ENCODE data around the gene HTRA3. TPM values are rescaled to one million over a fixed set of nuclear protein-coding genes. Genes with fewer than 3 reads are reported as not detected.

The HTRA3 gene
- total RNA-seq, 1 donor from 2014 or later = 0.16 TPM

DNA sequence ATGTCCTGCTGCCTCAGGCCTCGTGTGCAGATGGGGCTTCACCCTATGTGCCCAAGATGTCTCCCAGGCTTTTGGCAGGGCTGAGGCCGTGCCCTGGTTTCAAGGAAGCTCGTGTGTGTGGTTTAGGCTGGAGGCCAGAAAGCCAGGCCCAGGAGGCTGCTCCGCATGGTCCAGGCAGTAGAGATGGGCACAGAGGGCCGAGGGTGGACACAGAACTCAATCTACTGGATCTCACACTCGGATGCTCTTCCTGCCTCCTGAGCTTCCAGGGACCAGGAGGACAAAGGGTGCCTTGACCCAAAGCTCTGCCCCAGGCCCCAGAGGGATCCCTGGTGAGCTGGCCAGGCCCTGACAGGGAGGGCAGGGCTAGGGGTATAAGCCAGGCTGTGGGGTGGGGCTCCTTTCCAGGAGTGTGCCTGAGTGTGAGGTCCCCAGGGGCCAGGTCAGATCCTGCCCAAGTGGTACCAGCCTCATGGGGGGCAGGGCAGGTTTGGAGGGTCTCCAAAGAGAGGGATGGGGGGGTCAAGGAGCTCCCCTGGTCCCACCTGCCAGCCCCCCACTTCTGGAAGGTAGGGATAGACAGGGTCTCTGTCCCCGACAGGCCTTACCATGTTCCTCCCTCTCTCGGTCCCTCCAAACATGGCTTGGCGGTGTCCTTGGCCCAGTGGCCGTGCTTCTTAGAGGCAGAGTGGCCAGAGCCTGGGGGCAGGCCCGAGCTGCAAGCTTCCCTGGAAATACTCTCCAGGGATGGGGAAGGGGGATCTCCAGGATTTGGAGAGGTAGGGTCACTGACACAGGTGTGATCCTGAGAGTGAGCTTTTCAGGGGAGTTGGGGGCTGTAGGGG lies 23.8 kb downstream of the HTRA3 start:
- no peak overlapping the region for H3K27ac Mint-ChIP-seq (ENCODE audit: unreplicated experiment)
- no peak overlapping the region for H3K4me3 Mint-ChIP-seq (ENCODE audit: unreplicated experiment)
- H3K27me3 Mint-ChIP-seq (ENCODE audit: unreplicated experiment) = peaks cover 4% of the 10 kb centered on the region
- no peak for DNase-seq (ENCODE audit: extremely low spot score, unreplicated experiment)
- no peaks in the 10 kb centered on the region for H3K4me1 Mint-ChIP-seq (ENCODE audit: unreplicated experiment)
- TF ChIP-seq, protein P1, sequence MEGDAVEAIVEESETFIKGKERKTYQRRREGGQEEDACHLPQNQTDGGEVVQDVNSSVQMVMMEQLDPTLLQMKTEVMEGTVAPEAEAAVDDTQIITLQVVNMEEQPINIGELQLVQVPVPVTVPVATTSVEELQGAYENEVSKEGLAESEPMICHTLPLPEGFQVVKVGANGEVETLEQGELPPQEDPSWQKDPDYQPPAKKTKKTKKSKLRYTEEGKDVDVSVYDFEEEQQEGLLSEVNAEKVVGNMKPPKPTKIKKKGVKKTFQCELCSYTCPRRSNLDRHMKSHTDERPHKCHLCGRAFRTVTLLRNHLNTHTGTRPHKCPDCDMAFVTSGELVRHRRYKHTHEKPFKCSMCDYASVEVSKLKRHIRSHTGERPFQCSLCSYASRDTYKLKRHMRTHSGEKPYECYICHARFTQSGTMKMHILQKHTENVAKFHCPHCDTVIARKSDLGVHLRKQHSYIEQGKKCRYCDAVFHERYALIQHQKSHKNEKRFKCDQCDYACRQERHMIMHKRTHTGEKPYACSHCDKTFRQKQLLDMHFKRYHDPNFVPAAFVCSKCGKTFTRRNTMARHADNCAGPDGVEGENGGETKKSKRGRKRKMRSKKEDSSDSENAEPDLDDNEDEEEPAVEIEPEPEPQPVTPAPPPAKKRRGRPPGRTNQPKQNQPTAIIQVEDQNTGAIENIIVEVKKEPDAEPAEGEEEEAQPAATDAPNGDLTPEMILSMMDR (IDR thresholded peaks at IDR 0.05) = no peak
- H3K36me3 Mint-ChIP-seq (ENCODE audit: unreplicated experiment) = no peaks in the 10 kb centered on the region
- no peaks in the 10 kb centered on the region for H3K9me3 Mint-ChIP-seq (ENCODE audit: unreplicated experiment)

DNA sequence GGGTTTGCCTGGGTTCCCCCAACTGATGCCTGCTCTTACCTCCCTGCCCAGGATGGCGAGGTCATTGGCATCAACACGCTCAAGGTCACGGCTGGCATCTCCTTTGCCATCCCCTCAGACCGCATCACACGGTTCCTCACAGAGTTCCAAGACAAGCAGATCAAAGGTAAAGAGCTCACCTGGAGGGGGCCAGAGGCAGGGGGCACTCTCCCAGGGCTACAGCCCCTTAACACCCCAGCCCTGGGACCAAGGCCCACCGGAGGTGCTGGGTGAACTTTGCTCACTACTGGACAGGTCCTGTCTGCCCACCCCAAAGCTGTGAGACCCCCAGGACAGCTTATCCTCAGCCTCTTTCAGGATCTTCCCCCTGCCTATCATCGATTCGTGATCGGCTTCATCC lies 24.5 kb downstream of the HTRA3 start:
- Mint-ChIP-seq H3K27me3 (ENCODE audit: unreplicated experiment) (peaks cover 5% of the 10 kb centered on the region), H3K4me1 (ENCODE audit: unreplicated experiment) (no peaks in the 10 kb centered on the region)

GRCh38 chr4:8294775-8295174 lies 25.2 kb downstream of the HTRA3 start:
- Mint-ChIP-seq H3K27me3 (ENCODE audit: unreplicated experiment) (peaks cover 11% of the 10 kb centered on the region), H3K9me3 (ENCODE audit: unreplicated experiment) (peaks cover 5% of the 10 kb centered on the region), H3K4me3 (ENCODE audit: unreplicated experiment) (no peak overlapping the region), H3K36me3 (ENCODE audit: unreplicated experiment) (peaks cover 1% of the 10 kb centered on the region), H3K27ac (ENCODE audit: unreplicated experiment) (no peak overlapping the region), H3K4me1 (ENCODE audit: unreplicated experiment) (no peaks in the 10 kb centered on the region)
- DNase-seq (ENCODE audit: extremely low spot score, unreplicated experiment) = no peak
- TF ChIP-seq, protein P1 (IDR thresholded peaks at IDR 0.05) = no peak

More for the DNA sequence above, 24.5 kb downstream of the HTRA3 start:
- Mint-ChIP-seq H3K9me3 (ENCODE audit: unreplicated experiment) (no peaks in the 10 kb centered on the region), H3K27ac (ENCODE audit: unreplicated experiment) (no peak overlapping the region), H3K36me3 (ENCODE audit: unreplicated experiment) (peaks cover 1% of the 10 kb centered on the region), H3K4me3 (ENCODE audit: unreplicated experiment) (no peak overlapping the region)
- no peak for DNase-seq (ENCODE audit: extremely low spot score, unreplicated experiment)
- TF ChIP-seq, protein P1 (IDR thresholded peaks at IDR 0.05) = no peak

DNA sequence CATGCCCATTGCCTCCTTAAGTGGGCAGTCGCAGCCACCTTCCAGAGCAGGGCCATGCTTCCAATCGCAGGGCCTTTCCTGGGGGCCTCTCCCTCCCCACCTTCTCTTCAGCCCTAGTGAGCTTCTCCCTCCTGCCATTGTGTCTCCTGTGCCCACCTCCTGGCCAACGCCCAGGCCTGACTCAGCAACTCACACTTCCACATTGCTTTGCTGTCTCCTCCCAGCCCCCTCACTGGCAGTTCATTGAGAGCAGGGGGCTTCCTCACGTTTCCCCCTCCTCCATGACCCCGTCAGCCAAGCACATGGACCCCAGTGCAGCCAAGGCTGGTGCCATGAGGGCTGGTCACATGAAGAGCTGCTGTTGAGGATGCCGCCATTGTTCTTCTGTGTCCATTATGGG lies 25.9 kb downstream of the HTRA3 start:
- no peak overlapping the region for H3K4me3 Mint-ChIP-seq (ENCODE audit: unreplicated experiment)
- TF ChIP-seq, protein P1 (IDR thresholded peaks at IDR 0.05) = no peak
- peaks cover 4% of the 10 kb centered on the region for H3K36me3 Mint-ChIP-seq (ENCODE audit: unreplicated experiment)
- H3K27me3 Mint-ChIP-seq (ENCODE audit: unreplicated experiment) = peaks cover 16% of the 10 kb centered on the region
- no peak for DNase-seq (ENCODE audit: extremely low spot score, unreplicated experiment)
- no peak overlapping the region for H3K27ac Mint-ChIP-seq (ENCODE audit: unreplicated experiment)
- H3K9me3 Mint-ChIP-seq (ENCODE audit: unreplicated experiment) = peaks cover 11% of the 10 kb centered on the region
- H3K4me1 Mint-ChIP-seq (ENCODE audit: unreplicated experiment) = no peaks in the 10 kb centered on the region

- H3K36me3 Mint-ChIP-seq (ENCODE audit: unreplicated experiment) = peaks cover 9% of the 10 kb centered on the region
- H3K4me3 Mint-ChIP-seq (ENCODE audit: unreplicated experiment) = no peak overlapping the region
- TF ChIP-seq, protein P1 (IDR thresholded peaks at IDR 0.05) = no peak
- no peaks in the 10 kb centered on the region for H3K4me1 Mint-ChIP-seq (ENCODE audit: unreplicated experiment)
- H3K9me3 Mint-ChIP-seq (ENCODE audit: unreplicated experiment) = peaks cover 21% of the 10 kb centered on the region
- H3K27ac Mint-ChIP-seq (ENCODE audit: unreplicated experiment) = no peak overlapping the region
- no peak for DNase-seq (ENCODE audit: extremely low spot score, unreplicated experiment)
- peaks cover 22% of the 10 kb centered on the region for H3K27me3 Mint-ChIP-seq (ENCODE audit: unreplicated experiment)
Measured at GRCh38 chr4:8296491-8296890, 26.9 kb downstream of the HTRA3 start.
